HG03135 (cell line): Measurements from ENCODE around the gene CNBP.
"Not testable (repeated sequence)": the region's sequence is repeated elsewhere in the genome, so short reads cannot be mapped to it uniquely, and the experiment has no call there.

Source experiments
- ATAC-seq: cut with Tn5 transposase; IDR thresholded peaks from one replicate; pipeline ENCODE4 v1.9.1; 2021; ENCODE audit warnings: mild to moderate bottlenecking, moderate library complexity; ENCODE audit not compliant: unreplicated experiment

CNBP gene

DNA sequence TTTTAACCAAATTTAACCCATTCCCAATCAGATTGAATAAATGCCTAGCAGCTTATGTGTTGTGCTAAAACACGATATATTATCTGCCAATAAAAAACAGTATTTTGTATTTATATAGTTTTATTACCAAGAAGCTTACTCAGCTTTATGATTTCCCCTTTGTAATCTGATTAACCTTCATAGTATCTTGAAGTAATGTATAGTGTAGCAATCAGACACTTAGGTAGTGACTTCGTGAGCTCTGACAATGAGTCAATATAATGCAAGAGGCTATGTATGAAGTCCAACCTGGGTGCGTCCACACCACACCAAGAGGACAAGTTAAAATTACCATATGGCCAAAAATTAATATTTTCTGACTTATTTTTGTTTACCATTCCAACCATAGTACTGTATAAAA is 2.1 kb upstream of the CNBP start:
- no peak for ATAC-seq

DNA sequence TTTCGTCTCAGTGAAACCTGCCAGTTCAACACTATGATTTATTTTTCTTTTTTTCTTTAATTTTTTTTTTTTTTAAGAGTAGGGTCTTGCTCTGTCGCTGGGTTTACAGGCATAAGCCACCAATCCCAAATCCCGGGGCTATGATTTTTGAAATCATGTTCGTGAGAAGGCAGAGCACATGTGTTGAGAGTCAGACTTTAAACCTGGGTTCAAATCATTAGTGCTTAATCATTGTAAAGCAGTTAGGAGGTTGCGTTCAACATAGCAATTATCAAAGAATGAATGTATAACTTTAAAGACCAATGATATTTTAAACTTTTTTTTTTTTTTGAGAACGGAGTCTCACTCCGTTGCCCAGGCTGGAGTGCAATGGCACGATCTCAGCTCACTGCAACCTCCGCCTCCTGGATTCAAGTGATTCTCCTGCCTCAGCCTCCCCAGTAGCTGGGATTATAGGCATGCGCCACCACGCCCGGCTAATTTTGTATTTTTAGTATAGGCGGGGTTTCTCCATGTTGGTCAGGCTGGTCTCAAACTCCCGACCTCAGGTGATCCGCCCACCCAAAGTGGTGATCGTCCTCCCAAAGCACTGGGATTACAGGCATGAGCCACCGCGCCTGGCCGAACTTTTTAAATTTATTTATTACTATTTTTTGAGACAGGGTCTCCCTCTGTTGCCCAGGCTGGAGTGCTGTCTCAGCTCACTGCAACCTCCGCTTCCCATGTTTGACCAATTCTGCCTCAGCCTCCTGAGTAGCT is 1.3 kb upstream of the CNBP start:
- not testable (repeated sequence) for ATAC-seq

DNA sequence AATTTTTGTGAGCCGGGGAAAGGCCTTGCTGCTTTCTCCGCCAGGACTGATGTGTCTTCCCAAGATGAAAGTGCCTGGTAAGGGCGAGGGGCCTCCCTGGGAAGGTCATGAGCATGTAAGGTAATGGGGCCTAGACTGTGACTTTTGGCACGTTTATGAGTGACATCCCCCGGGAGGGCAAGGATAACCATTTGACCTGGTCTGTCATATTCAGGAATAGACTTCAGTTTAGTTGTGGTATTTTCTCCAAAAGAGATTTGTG is 631 bp upstream of the CNBP start:
- peak; percentile 11 for ATAC-seq

DNA sequence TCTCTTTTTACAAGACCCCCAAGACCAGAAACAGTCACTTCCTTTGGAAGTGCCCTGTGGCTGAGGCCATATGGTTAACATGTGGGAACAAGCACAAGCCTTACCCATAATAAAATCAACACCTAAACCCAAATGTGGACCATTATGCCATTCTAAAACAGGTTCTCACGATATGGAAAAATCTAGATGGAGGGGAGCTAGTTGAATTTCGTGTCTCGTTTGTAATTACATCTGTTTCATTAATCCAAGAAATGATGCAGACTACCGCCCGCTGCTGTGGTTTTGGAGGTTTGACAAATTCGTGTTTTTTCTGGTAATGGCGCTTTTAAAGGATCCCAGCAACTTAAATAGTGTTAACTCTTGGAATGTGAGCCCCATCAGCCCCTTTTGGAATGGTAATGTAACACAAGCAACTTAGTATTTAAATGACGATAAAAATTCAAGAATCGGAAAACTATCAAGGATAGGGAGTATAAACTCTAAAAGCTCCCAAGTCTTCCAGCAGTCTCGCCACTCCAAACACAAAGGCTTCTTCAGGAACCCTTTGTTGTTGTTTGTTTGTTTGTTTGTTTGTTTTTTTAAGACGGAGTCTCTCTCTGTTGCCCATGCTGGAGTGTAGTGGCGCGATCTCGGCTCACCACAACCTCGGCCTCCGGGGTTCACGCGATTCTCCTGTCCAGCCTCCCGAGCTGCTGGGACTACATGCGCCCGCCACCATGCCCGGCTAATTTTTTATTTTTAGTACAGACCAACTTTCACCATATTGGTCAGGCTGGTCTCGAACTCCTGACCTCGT is 1.1 kb downstream of the CNBP start:
- no peak for ATAC-seq

DNA sequence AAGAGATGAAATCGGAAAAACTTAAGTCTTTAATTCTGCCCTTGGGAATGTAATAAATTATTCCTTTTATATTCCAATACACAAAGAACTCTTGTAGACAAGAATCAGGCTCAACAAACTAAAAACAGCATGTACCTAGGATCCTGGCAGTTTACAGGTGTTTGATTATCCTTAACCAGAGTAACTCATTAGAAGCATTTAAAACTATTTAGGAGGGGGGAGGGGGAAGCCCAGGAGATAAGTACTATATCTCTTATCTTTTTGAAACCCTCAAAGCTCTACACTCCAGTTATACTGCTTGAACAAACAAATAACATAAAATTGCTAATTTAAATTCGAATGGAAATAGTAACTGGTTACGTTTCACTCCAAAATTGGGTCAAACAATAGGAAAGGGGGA is 1.9 kb downstream of the CNBP start:
- no peak for ATAC-seq

DNA sequence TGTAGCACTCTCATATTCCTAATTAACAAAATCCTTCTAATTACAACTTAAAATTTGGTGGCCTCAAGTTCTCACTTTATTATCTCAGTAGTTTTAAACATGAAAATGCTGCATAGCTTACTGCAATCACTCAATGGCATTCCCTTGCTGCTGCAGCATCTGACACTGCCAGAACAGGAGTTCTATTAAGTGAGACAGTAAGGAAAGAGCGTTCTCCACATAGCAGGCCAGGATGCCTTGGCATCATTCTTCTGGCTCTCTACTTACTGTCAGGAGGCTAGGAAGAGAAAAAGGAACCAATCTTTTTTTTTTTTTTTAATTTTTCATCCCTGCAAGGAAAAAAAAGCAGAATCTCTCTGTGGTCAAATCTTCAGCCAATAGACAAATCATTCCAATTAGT is 3.2 kb downstream of the CNBP start:
- ATAC-seq = no peak

DNA sequence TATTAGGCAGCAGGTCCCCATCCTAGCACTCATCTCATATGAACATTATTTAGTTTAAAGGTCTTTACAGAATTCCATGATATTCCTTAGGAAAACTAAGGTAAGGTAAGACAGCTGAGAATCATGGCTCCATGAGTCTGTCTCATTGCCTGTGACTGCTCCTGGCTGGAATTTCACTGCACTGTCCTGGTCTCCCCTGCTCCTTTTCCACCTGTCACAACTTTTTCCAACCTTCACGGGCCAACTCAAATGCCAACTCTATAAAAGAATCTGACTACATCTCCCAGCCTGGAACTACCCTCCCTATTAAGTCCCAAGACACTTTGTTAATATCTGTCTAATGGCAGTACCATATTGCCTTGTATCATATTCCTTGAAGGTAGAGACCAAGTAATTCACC is 7.6 kb downstream of the CNBP start:
- no peak for ATAC-seq

DNA sequence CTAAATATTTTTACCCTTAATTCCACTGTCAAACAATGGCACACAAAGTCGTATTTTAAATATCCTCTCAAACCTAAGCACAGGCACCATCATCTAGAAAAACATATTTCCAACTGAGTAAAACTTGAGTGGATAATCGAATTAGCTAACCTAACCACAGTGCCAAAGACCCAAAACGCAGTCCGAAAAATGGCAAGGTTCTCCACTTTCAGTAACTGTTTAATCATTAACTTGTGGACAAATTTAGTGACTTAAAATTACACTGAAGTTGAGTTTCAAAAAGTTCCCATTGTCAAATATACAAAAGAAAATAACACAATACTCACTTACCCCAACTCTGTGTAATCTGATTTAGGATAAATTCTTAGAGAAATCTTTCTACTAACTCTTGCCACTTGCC is 10.0 kb downstream of the CNBP start:
- no peak for ATAC-seq

DNA sequence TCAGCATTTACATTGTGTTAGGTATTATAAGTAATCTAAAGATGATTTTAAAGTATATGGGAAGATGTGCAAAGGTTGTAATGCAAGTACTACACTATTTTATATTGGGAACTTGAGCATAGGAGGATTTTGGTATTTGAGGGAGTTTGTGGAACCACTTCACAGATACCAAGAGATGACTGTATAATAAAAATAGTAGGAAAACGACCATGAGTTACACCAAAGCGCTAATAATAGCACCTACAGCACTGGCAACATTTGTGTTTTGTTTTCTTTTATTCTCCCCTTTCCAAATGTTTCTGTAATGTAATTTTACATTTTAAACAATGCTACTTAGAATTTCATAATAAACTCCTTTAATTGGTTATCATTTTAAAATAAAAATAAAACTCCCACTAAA is 10.5 kb downstream of the CNBP start:
- ATAC-seq = no peak

DNA sequence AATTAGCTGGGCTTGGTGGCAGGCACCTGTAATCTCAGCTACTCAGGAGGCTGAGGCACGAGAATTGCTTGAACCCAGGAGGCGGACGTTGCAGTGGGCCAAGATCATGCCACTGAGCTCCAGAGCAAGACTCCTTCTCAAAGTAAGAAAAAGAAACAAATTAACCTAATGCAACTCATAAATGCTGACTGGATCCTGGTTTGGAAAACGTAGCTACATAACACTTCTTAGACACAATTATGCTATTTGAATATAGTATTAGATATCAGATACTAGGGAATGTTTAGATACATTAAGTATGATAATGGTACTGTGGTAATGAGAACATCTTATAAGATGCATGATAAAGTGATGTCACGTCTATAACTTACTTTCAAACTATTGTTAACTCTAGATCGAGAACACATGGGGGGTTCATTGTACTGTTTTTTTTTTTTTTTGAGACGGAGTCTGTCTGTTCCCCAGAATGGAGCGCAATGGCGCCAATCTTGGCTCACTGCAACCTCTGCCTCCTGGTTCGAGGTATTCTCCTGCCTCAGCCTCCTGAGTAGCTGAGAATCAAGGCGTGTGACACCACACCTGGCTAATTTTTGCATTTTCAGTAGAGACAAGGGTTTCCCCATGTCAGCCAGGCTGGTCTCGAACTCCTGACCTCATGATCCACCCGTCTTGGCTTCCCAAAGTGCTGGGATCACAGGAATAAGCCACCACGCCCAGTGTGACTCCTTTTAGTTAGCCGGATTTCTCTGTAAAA is 16.9 kb downstream of the CNBP start:
- ATAC-seq = no peak

DNA sequence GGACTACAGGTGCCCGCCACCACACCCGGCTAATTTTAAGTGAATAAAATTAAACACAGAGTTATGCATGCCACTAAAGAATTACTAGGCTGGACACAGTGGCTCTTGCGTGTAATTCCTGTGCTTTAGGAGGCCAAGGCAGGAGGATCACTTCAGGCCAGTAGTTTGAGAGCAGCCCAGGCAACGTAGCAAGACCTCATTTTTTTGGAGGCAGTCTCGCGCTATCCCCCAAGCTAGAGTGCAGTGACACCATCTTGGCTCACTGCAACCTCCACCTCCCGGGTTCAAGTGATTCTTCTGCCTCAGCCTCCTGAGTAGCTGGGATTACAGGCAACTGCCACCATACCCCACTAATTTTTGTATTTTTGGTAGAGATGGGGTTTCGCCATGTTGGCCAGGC is 18.1 kb downstream of the CNBP start:
- not testable (repeated sequence) for ATAC-seq

DNA sequence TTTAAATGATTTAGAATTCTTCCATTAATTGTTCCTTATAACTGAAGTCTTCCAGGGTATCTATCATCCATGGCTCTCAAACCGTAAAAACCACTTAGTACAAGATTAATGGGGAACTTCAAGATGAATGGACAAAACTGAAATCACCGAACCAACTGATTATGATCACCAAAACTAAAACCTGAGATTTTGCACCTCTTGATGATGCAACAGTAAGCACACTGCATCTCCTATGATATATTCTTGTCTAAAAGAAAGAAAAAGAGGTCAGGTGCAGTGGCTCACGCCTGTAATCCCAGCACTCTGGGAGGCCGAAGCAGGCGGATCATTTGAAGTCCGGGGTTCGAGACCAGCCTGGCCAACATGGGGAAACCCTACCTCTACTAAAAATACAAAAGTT is 19.2 kb downstream of the CNBP start:
- no peak for ATAC-seq

DNA sequence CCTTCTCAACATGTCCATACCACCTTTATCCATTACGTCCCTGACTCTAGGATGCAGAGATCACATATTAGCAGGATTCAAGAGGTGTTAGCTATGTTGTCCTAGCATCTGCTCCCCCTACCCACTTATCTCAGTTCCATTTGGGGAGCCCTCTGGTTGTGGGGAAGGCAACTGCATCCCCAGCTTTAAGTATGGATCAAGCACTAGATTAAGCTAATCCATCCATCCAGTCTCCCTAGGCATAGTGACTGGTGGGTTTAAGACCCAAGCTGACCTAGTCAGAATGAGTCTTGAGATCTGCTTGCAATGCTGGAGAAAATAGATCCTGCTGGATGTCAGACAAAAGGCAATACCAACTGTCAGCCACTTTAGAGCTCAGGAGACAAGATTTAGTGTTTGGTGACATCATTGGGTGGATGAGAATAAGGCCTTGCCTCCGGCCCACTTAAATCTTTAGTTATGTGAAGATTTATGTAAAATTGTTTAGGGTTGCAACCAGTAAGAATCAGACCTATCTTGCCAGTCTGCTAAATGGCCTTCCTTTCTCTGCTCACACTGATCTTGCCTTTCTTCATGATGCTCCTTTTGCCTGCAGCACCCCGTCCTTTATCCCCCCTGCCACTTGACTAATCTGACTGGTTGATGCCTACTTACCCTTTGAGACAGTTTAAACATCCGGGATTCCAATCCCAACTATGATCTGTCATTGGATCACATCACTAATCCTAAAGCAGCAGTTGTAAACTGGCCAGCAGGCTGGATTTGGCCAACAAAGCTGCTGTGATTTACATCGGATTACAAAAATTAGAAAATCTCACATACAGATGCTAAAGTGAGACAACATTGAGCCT is 20.7 kb downstream of the CNBP start:
- ATAC-seq = no peak

DNA sequence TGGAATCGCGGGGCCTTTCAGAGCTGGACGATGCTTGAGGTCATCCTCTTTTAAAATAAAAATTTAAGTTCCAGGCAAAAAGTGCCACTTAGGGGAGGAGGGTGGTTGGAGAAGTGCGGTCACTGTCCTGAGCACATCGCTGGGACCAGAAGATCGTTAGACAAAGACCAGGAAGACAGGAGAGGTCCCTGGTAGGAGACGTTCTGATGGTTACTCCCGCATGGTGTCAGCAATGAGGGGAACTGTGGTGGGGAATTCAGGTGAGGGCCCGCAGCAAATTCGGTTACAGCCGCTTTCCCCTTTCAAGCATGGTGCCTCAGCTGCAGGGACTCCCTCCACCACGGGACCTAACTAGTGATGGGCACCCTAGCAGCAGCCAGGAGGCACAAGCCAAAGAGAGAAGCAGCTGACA is 21.8 kb downstream of the CNBP start:
- ATAC-seq = peak; percentile 1

DNA sequence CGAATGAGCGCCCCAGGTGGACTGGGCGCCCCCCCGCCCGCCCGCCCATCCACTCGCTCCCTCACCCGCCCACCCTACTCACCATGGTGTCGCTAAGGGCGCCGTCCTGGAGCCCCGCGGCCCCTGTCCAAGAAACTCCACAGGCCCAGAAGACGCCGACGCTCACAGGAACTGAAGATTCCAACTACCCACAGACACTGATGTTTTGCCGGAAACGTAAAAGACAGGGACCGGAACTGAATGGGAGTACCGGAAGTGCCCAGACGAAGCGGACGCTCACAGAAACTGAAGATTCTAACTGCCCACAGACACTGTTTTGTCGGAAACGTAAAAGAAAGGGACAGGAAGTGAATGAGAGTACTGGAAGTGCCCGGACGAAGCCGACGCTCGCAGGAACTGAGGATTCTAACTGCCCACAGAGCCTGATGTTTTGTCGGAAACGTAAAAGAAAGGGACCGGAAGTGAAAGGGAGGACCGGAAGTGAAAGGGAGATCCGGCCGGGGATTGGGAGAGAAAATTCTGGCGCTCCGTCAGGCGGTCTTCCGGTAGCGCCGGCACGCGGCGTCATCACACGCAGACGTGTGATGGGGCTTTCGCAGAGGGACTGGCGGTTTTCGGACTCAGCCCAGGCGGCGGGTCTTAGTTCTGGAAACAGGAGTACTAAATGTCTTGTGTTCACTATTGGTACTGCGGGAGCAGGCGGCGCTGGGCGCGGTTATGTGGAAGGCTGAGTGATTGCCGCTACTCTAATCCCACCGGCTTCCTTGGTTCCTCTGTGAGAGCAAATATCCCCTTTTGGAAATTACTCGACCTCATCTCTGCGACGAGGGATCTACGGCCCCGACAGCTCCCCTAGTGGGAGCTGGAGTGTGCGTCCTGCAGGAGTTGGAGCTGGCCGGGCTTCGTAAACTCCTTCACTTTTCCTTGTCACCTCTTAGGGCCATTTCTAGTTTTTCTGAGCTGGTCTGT is 22.5 kb downstream of the CNBP start, which contains the start of gene ISY1:
TSS of gene ISY1 (minus strand) at position 173 of the 969 bp plus-strand sequence. CDS start at position 85, 88 bp downstream.
- peak; percentile 75 for ATAC-seq

DNA sequence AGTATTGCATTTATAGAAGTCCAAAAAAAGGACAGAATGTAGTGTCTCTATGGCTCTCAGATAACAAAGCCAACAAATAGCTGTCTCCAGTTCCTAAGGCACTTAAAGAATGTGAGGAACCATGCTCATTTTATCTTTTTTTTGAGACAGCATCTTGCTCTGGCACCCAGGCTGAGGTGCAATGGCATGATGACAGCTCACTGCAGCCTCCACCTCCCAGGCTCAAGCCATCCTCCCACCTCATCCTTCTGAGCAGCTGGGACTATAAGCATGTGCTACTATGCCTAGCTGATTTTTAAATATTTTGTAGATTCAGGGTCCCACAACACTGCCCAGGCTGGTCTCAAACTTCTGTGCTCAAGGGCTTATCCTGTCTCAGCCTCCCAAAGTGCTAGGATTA is 38.9 kb downstream of the CNBP start:
- no peak for ATAC-seq

DNA sequence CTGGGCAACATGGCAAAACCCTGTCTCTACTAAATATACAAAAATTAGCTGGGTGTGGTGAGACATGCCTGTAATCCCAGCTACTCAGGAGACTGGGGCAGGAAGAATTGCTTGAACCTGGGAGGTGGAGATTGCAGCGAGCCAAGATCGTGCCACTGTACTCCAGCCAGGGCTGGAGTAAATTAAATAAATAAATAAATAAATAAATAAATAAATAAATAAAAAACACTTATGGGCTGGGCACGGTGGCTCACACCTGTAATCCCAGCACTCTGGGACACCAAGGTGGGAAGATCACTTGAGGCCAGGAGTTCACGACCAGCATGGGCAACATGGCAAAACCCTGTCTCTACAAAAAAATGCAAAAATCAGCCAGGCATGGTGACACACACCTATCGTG is 42.7 kb downstream of the CNBP start:
- not testable (repeated sequence) for ATAC-seq

DNA sequence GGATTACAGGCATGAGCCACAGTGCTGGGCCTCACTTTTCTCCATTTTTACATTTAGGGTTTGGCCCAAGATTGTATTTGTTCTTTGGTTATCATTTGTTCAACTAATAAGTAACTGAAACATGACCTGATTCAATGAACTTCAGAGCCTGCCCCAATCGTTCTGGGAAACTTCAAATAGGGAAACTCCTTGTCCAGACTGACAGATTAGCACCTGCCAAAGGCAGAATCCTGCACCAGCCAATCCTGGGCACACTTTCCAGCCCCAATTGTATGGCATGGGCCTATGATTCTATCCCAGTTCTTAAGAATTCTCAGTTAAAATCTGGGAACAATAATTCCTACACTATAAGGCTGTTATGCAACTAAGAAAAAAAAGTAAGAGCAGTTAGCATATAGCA is 43.8 kb downstream of the CNBP start:
- no peak for ATAC-seq

DNA sequence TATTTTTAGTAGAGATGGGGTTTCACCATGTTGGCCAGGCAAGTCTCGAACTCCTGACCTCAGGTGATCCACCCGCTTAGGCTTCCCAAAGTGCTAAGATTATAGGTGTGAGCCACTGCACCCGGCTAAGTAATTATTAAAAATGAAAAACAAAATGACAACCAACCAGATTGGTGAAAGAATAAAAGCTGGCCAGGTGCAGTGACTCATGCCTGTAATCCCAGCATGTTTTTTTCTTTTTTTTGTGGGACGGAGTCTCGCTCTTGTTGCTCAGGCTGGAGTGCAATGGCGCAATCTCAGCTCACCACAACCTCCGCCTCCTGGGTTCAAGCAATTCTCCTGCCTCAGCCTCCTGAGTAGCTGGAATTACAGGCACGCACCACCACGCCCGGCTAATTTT is 47.4 kb downstream of the CNBP start:
- ATAC-seq = not testable (repeated sequence)
